ENCODE measurements around the gene ECE1. TPM values are rescaled to one million over a fixed set of nuclear protein-coding genes. Genes with fewer than 3 reads are reported as not detected.

ECE1 gene
- total and polyA plus RNA-seq, 10 of the 15 experiments (the other 5 are each of a cell fraction or from before 2014, with no cell fraction given), result 0.97 to 81.0 (median 37.0) TPM

DNA sequence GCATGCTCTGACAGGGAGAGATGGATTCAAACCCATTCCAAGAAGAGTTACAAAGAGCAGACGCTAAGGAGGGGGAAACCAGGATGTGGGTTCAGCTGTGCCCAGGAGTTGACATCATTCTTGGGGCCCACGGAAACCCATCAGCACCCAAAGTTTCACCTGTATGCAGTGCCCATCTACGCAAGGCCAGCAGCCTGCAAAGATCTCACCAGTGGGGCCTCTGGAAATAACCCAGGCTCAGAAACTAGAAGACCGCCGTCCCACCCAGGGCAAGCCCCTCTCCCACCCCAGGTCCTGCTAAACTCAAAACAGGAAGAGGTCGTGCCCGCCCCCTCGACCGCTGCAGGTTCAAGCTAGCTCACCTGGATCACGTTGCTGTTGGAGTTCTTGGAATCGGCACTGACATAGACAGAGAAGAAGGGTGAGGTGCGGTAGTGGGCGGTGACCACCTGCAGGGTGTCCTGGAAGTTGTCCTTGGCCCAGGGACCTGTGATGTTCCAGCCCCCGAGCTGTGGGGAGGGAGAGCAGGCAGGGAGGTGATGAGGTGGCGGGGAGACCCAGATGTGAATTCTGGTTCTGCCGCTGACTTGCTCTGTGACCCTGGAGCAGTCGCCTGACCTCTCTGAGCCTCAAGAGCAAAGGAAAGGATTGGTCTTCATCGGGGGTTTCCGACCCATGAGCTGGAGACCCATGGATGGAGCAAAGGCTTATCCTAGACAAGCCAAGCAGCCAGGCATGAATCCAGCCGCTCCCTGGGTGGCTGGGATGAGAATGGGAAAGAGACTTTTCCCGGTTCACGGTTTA, 31.7 kb downstream of the ECE1 start:
- CTCF ChIA-PET, result interaction anchor here (1.7 to 6.7 kb wide), 4 partner anchors 12 to 109 kb away, joined by 5 to 207 read pairs (median 32); no protein-coding TSS in a partner anchor
- H3K4me1 ChIP-seq (ENCODE audit: control insufficient read depth, insufficient read depth, low read length), result no peaks in the 10 kb centered on the region
- 64% methylated on average over 22 of the region's 22 CpGs for whole genome bisulfite sequencing (ENCODE audit: insufficient coverage, insufficient replicate concordance, low lambda C conversion rate, missing lambda C conversion rate)
- no peak overlapping the region for H3K9ac ChIP-seq (ENCODE audit: control insufficient read depth, insufficient read depth, low read length)
- H3K36me3 ChIP-seq (ENCODE audit: control insufficient read depth in 2 of 2, insufficient read depth in 2 of 2, low read length in 1 of 2), result peaks cover 3 to 31% of the 10 kb centered on the region in 2 experiments; a peak in 3 of 4 replicates
- no peak for FAIRE-seq
- H3K4me2 ChIP-seq (ENCODE audit: control insufficient read depth, insufficient read depth), result no peak overlapping the region
- DNase-seq (ENCODE audit: low read depth, low spot score), result no peak
- no peak overlapping the region for H3K4me3 ChIP-seq
- POLR2A ChIA-PET, result interaction anchor here (1.0 kb wide), 1 partner anchor 80 kb away, joined by 3 read pairs; no protein-coding TSS in a partner anchor
- in situ Hi-C loops (cut with MboI), result loop anchor here (5.0 kb wide), 1 partner anchor 109 kb away; no protein-coding TSS in a partner anchor
- SMC1A ChIA-PET (ENCODE audit: uncharacterized antibody, unreplicated experiment), result interaction anchor here (0.8 to 1.5 kb wide), 4 partner anchors 11 to 110 kb away, joined by 3 to 4 read pairs (median 3); no protein-coding TSS in a partner anchor
- H4K20me1 ChIP-seq (ENCODE audit: control insufficient read depth, insufficient read depth), result no peaks in the 10 kb centered on the region
- H3K27ac ChIP-seq (ENCODE audit: control insufficient read depth, insufficient read depth), result no peak overlapping the region
- H2AFZ ChIP-seq (ENCODE audit: control insufficient read depth, low read depth, low read length), result no peak overlapping the region
- no TSS peak for BruUV-seq (replicated peaks)
- RAD21 ChIA-PET (ENCODE audit: unreplicated experiment), result interaction anchor here (0.6 to 8.3 kb wide), 4 partner anchors 11 to 109 kb away, joined by 3 to 132 read pairs (median 4); no protein-coding TSS in a partner anchor
- ATAC-seq, result no peak
- H3K27me3 ChIP-seq (replicated peaks in 1 of 2; ENCODE audit: control insufficient read depth in 2 of 2, insufficient read depth in 2 of 2, low read length in 1 of 2), result no peaks in the 10 kb centered on the region
- no peaks in the 10 kb centered on the region for H3K79me2 ChIP-seq (ENCODE audit: control insufficient read depth, insufficient read depth, low read length)
- TF ChIP-seq NFXL1 (IDR thresholded peaks at IDR 0.05; ENCODE audit: borderline replicate concordance) (no peak), MTA2 (IDR thresholded peaks at IDR 0.05; ENCODE audit: low read depth) (no peak), TAF1 (IDR thresholded peaks at IDR 0.05; ENCODE audit: borderline replicate concordance, low read depth, low read length) (no peak), POLR2AphosphoS5 (IDR thresholded peaks at IDR 0.05; ENCODE audit: low read length) (no peak)
- TF ChIP-seq, protein P1, sequence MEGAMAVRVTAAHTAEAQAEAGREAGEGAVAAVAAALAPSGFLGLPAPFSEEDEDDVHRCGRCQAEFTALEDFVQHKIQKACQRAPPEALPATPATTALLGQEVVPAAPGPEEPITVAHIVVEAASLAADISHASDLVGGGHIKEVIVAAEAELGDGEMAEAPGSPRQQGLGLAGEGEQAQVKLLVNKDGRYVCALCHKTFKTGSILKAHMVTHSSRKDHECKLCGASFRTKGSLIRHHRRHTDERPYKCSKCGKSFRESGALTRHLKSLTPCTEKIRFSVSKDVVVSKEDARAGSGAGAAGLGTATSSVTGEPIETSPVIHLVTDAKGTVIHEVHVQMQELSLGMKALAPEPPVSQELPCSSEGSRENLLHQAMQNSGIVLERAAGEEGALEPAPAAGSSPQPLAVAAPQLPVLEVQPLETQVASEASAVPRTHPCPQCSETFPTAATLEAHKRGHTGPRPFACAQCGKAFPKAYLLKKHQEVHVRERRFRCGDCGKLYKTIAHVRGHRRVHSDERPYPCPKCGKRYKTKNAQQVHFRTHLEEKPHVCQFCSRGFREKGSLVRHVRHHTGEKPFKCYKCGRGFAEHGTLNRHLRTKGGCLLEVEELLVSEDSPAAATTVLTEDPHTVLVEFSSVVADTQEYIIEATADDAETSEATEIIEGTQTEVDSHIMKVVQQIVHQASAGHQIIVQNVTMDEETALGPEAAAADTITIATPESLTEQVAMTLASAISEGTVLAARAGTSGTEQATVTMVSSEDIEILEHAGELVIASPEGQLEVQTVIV (IDR thresholded peaks at IDR 0.05; ENCODE audit: borderline replicate concordance, partially characterized antibody), result no peak
- intact Hi-C loops (cut with micrococcal nuclease; ENCODE audit: unreplicated experiment), result no loop called here
- H3K9me3 ChIP-seq (replicated peaks; ENCODE audit: control insufficient read depth, insufficient read depth, low read length), result no peaks in the 10 kb centered on the region

Data from GM12878 (cell line).